ENCODE measurements around the gene APBA2.
A peak's percentile ranks its signal among the peaks of the same experiment; 100 is the strongest.

APBA2 gene

DNA sequence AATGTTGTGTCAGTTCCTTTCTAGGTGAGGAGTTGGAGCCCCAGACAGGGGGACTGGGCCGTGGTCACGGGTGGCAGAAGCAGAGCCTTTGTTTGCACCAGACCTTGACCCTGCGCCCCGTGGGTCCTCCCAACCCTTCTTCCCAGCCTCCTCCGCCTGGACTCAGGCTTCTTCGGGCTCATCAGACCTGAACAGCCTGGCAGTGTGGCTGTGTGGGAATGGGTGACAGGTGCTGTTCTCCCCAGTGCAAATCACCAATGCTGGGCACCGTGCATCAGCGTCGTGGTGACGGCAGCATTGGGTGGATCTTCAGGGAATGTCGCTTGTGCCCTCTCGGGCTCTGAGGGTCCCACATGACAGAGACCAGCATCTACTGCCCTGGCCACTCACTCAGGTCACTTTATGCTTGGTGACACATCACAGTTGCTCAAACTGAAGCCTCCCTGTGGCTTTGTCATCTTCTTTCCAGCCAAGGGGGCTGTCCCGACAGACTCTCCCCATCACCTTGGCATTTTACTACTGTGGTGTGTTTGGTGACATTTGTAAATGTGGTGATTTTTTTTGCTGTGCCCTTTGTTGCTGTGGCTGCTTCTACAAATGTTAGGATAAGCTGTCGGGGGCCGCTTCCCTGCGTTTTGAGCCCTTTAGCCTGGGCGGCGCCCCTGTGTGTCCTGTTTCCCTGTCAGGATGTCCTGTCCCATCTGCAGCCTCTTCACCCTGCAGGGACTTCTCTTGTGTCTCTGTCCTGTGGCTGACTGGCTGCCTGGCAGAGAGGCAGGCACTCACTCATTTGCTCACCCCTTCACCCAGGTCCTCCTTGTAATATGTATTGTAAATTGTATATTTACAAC is 14.5 kb downstream of the APBA2 start:
- no peak overlapping the region for H3K4me3 ChIP-seq (ENCODE audit: low read depth, low read length)
- no peak for DNase-seq (ENCODE audit: low read depth)
- TF ChIP-seq POLR2A (IDR thresholded peaks at IDR 0.05; ENCODE audit: extremely low read depth, insufficient read length), result no peak
- TF ChIP-seq, protein P1, sequence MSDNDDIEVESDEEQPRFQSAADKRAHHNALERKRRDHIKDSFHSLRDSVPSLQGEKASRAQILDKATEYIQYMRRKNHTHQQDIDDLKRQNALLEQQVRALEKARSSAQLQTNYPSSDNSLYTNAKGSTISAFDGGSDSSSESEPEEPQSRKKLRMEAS (IDR thresholded peaks at IDR 0.05; ENCODE audit: low read depth, low read length), result no peak
- no peak for TF ChIP-seq MYC (IDR thresholded peaks at IDR 0.05; ENCODE audit: low read depth, low read length)
- TF ChIP-seq, protein P2, sequence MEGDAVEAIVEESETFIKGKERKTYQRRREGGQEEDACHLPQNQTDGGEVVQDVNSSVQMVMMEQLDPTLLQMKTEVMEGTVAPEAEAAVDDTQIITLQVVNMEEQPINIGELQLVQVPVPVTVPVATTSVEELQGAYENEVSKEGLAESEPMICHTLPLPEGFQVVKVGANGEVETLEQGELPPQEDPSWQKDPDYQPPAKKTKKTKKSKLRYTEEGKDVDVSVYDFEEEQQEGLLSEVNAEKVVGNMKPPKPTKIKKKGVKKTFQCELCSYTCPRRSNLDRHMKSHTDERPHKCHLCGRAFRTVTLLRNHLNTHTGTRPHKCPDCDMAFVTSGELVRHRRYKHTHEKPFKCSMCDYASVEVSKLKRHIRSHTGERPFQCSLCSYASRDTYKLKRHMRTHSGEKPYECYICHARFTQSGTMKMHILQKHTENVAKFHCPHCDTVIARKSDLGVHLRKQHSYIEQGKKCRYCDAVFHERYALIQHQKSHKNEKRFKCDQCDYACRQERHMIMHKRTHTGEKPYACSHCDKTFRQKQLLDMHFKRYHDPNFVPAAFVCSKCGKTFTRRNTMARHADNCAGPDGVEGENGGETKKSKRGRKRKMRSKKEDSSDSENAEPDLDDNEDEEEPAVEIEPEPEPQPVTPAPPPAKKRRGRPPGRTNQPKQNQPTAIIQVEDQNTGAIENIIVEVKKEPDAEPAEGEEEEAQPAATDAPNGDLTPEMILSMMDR (IDR thresholded peaks at IDR 0.05; ENCODE audit: low read depth, low read length), result no peak

DNA sequence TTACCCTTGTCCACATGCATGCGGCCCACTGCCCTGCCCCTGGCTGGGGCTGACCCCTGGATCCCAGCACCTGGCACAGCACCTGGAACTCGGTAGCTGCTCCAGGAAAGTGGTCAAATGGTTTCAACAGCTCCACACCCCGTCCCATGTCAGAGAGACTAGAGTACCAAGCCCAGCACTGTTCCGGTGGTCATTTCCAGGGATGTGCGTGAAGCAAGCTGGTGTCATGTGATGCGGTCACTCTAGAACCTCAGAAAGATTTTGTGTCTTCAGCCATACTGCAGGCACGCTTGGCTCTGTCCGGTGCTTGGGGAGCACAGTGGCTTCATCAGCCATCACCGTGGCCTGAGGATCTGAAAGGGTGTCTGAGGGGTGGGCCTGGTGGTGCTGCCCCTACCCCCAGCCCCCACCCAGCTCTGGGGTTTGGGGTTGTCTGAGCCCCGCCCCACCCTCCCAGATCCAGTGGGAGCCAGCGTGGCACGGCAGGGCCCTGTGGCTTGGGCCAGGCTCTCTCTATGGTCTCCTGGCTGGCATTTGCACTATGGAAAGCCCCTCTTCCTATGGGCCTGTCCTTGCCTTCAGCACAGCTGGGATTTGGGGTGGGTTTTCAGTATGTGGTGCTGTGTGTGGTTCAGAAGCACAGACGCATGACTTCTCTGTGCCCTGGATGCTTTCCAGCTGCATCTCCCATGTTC is 15.3 kb downstream of the APBA2 start:
- TF ChIP-seq, protein P2 (IDR thresholded peaks at IDR 0.05; ENCODE audit: low read depth, low read length), result no peak
- no peak for TF ChIP-seq MYC (IDR thresholded peaks at IDR 0.05; ENCODE audit: low read depth, low read length)
- TF ChIP-seq POLR2A (IDR thresholded peaks at IDR 0.05; ENCODE audit: extremely low read depth, insufficient read length), result no peak
- TF ChIP-seq, protein P1 (IDR thresholded peaks at IDR 0.05; ENCODE audit: low read depth, low read length), result no peak
- H3K4me3 ChIP-seq (ENCODE audit: low read depth, low read length), result no peak overlapping the region
- DNase-seq (ENCODE audit: low read depth), result no peak

DNA sequence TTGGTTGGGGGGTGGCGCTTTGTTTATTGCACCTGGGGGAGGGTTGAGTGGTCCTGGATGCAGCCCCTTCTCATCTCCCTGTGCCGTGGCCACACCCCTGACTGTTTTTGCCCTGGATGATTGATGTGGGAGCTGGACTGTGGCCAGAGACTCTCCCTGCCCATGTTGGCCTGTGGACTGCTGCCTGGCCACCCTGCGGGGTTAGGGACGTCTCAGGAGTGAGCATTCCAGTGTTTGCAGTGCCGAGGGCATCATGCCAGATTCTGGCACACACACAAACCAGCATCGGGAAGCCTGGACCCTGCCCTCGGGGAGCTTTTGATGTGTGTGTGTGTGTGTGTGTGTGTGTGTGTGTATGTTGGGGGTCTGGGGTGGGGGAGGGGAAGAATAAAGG is 15.8 kb downstream of the APBA2 start:
- TF ChIP-seq, protein P2 (IDR thresholded peaks at IDR 0.05; ENCODE audit: low read depth, low read length), result no peak
- TF ChIP-seq POLR2A (IDR thresholded peaks at IDR 0.05; ENCODE audit: extremely low read depth, insufficient read length) (no peak), MYC (IDR thresholded peaks at IDR 0.05; ENCODE audit: low read depth, low read length) (no peak)
- TF ChIP-seq, protein P1 (IDR thresholded peaks at IDR 0.05; ENCODE audit: low read depth, low read length), result no peak

DNA sequence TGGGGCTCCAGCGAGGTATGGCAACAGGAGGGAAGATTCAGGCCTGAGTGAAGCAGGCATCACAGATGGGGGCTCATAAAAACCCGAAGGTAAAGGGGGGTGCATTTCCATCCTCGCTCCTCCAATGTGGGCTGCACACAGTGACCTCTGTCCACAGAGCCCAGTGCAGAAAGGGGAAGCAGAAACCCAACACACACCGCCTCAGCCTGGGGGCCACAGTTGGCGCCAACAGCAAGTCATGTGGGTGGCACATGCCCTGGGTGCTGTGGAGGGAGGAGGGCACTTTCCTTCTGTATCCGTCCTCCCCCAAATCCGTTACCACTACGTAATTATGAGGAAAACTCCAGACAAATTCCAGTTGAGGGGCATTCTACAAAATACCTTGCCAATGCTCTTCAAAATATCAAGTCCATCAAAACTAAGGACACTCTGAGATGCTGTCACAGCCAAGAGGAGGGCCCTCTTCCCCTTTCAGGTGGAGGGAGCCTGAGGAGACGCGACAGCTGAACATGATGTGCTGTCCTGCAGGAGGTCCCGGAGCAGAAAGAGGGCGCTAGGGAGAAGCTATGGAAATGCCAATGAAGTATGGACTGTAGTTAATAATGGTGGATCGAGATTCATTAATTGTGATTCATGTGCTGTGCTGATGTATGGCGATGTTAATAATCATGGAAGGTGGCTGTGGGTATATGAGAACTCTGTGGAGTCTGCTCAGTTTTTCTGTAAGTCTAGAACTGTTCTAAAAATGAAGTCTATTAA is 16.4 kb downstream of the APBA2 start:
- TF ChIP-seq, protein P2 (IDR thresholded peaks at IDR 0.05; ENCODE audit: low read depth, low read length), result peak; percentile 26
- no peak for TF ChIP-seq POLR2A (IDR thresholded peaks at IDR 0.05; ENCODE audit: extremely low read depth, insufficient read length)
- TF ChIP-seq, protein P1 (IDR thresholded peaks at IDR 0.05; ENCODE audit: low read depth, low read length), result 0 out of 2 replicates have a peak, but pooled peaks have one; percentile 19
- H3K4me3 ChIP-seq (ENCODE audit: low read depth, low read length), result no peak overlapping the region
- peak; percentile 18 for DNase-seq (ENCODE audit: low read depth)

More for the DNA sequence above, 15.8 kb downstream of the APBA2 start:
- H3K4me3 ChIP-seq (ENCODE audit: low read depth, low read length), result no peak overlapping the region
- no peak for DNase-seq (ENCODE audit: low read depth)

DNA sequence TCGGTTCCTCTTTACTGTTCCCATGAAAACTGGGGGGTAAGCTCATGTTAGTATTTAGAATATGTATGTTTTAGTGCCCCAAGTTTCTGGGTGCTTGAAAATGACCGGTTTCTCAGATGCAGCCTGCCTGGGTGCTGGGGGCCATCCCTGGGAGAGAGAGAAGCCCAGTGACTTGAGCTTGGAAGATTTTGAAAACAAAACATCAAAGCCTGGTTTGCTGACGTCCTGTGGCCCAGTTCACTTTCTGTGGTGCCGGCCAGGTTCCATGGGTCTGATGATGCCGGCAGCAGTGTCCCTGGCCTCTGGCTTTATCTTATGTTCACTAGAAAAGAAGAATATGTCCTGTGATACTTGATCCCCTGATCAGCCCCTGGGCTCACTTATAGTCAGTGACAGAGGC is 17.1 kb downstream of the APBA2 start:
- H3K4me3 ChIP-seq (ENCODE audit: low read depth, low read length), result no peak overlapping the region
- no peak for DNase-seq (ENCODE audit: low read depth)
- TF ChIP-seq POLR2A (IDR thresholded peaks at IDR 0.05; ENCODE audit: extremely low read depth, insufficient read length) (no peak), MYC (IDR thresholded peaks at IDR 0.05; ENCODE audit: low read depth, low read length) (no peak)
- TF ChIP-seq, protein P1 (IDR thresholded peaks at IDR 0.05; ENCODE audit: low read depth, low read length), result no peak
- TF ChIP-seq, protein P2 (IDR thresholded peaks at IDR 0.05; ENCODE audit: low read depth, low read length), result no peak

Data from NB4 (cell line).